ENCODE data around the gene SLC46A1.

SLC46A1 gene

DNA sequence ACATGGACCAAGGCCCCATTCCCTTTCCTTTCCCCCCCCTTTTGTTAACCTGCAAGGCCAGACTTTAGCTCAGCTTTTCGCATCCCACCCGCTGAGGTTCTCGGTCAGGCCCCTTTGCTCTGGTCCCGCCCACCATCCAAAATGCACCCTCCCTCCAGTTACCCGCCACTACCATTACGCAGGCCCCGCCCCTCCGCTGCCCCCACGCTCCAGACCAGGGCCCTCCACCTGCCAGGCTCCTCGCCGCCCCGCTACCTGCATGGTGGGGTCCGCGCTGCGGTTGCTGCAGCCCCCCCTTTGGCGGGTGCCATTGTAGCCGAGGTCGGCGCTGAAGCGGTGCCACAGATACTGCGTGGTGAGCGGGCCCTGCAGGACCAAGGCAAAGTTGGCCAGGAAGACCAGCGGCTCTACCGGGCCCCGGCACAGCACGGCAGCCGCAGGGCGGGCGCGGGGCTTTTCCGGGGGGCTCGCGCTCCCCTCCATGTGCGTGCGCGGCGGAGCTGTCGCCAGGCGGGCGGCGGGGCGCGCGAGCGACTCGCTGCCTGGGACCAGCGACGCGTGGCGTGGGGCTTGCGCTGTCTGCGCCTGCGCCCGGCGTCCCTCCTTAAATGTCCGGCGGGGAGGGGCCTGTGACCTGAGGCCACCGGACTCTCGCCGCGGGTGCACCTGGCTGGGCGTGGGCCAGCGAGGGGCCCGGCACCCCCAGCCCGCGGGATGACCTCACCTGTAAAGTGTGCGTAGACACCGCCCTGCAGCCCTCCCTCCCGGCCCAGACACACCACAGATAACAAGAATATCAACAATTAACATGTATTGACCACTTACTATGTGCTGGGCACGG lies at the start of gene SLC46A1:
SLC46A1 (minus strand) TSS at position 581 of the 841 bp plus-strand sequence; CDS start at position 483, 98 bp downstream.
- H3K9me3 ChIP-seq (ENCODE audit: insufficient read depth, low read length), result no peaks in the 10 kb centered on the region
- TF ChIP-seq, protein P1, sequence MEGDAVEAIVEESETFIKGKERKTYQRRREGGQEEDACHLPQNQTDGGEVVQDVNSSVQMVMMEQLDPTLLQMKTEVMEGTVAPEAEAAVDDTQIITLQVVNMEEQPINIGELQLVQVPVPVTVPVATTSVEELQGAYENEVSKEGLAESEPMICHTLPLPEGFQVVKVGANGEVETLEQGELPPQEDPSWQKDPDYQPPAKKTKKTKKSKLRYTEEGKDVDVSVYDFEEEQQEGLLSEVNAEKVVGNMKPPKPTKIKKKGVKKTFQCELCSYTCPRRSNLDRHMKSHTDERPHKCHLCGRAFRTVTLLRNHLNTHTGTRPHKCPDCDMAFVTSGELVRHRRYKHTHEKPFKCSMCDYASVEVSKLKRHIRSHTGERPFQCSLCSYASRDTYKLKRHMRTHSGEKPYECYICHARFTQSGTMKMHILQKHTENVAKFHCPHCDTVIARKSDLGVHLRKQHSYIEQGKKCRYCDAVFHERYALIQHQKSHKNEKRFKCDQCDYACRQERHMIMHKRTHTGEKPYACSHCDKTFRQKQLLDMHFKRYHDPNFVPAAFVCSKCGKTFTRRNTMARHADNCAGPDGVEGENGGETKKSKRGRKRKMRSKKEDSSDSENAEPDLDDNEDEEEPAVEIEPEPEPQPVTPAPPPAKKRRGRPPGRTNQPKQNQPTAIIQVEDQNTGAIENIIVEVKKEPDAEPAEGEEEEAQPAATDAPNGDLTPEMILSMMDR (IDR thresholded peaks at IDR 0.05; ENCODE audit: low read depth, low read length), result no peak
- no peak for TF ChIP-seq EZH2phosphoT487 (IDR thresholded peaks at IDR 0.05; ENCODE audit: low read depth)
- H3K9ac ChIP-seq (ENCODE audit: low read length), result peak within 1 kb of the TSS; percentile 89
- peak within 1 kb of the TSS; percentile 61 for H3K4me2 ChIP-seq (ENCODE audit: low read length)
- peak within 1 kb of the TSS; percentile 97 for H2AFZ ChIP-seq (ENCODE audit: low read depth, low read length)
- no peaks in the 10 kb centered on the region for H3K36me3 ChIP-seq (replicated peaks; ENCODE audit: low read depth, low read length)
- peaks cover 16% of the 10 kb centered on the region for H3K4me1 ChIP-seq (ENCODE audit: low read length)
- H3K27ac ChIP-seq (ENCODE audit: low read length), result peak within 1 kb of the TSS; percentile 46
- H4K20me1 ChIP-seq (ENCODE audit: insufficient read depth, low read length), result no peaks in the 10 kb centered on the region
- no peaks in the 10 kb centered on the region for H3K79me2 ChIP-seq (ENCODE audit: low read length)
- H3K27me3 ChIP-seq (ENCODE audit: low read depth, low read length), result no peaks in the 10 kb centered on the region
- peak within 1 kb of the TSS; percentile 98 for H3K4me3 ChIP-seq (ENCODE audit: low read length)

DNA sequence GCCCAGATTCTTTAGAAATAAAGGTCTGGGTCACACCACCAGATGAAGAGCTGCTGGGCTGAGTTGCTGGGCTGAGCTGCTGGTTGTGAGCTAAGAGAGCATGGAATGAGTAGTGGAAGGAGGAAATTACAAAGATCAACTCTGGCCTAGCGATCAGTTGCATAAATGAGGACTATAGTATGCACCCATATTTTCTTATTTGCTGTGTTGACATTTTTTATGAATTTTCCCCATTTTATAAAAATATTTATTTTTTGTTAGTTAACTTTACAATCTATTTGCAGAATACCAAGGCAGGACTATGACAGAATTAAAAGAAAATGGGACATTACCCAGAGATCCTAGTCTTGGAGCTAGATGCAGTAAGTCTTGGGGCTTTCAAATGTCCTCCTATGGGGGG lies 43.8 kb upstream of the SLC46A1 start:
- Histone ChIP-seq H4K20me1 (ENCODE audit: insufficient read depth, low read length) (no peaks in the 10 kb centered on the region), H3K36me3 (replicated peaks; ENCODE audit: low read depth, low read length) (no peaks in the 10 kb centered on the region), H3K4me3 (ENCODE audit: low read length) (no peak overlapping the region), H3K27ac (ENCODE audit: low read length) (no peak overlapping the region), H3K27me3 (ENCODE audit: low read depth, low read length) (peaks cover 8% of the 10 kb centered on the region; the same call in 1 of the 2 replicates), H2AFZ (ENCODE audit: low read depth, low read length) (no peak overlapping the region), H3K9ac (ENCODE audit: low read length) (no peak overlapping the region), H3K4me2 (ENCODE audit: low read length) (no peak overlapping the region), H3K79me2 (ENCODE audit: low read length) (no peaks in the 10 kb centered on the region), H3K9me3 (ENCODE audit: insufficient read depth, low read length) (0 out of 2 replicates have a peak, but pooled peaks cover 4% of the 10 kb centered on the region), H3K4me1 (ENCODE audit: low read length) (no peaks in the 10 kb centered on the region)
- no peak for TF ChIP-seq EZH2phosphoT487 (IDR thresholded peaks at IDR 0.05; ENCODE audit: low read depth)
- TF ChIP-seq, protein P1 (IDR thresholded peaks at IDR 0.05; ENCODE audit: low read depth, low read length), result no peak

DNA sequence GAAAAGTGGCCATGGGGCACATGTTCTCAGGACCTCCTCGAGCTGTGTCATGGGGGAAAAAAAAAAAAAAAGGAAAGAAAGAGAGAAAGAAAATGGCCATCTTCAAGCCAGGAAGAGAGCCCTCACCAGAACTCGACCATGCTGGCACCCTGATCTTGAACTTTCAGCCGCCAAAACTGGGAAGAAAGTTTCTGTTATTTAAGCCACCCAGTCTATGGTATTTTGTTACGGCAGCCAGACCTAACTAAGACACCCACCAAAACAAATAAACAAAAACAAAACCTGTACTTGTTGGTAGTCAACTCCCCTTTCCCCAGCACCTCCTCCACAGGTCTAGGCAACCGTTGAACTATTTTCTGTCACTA lies 41.4 kb upstream of the SLC46A1 start:
- no peak for TF ChIP-seq EZH2phosphoT487 (IDR thresholded peaks at IDR 0.05; ENCODE audit: low read depth)
- TF ChIP-seq, protein P1 (IDR thresholded peaks at IDR 0.05; ENCODE audit: low read depth, low read length), result no peak
- no peaks in the 10 kb centered on the region for H3K79me2 ChIP-seq (ENCODE audit: low read length)
- no peak overlapping the region for H3K4me2 ChIP-seq (ENCODE audit: low read length)
- no peak overlapping the region for H3K9ac ChIP-seq (ENCODE audit: low read length)
- 0 out of 2 replicates have a peak, but pooled peaks cover 4% of the 10 kb centered on the region for H3K9me3 ChIP-seq (ENCODE audit: insufficient read depth, low read length)
- no peak overlapping the region for H3K4me3 ChIP-seq (ENCODE audit: low read length)
- H3K4me1 ChIP-seq (ENCODE audit: low read length), result no peaks in the 10 kb centered on the region
- H4K20me1 ChIP-seq (ENCODE audit: insufficient read depth, low read length), result no peaks in the 10 kb centered on the region
- no peak overlapping the region for H3K27ac ChIP-seq (ENCODE audit: low read length)
- H2AFZ ChIP-seq (ENCODE audit: low read depth, low read length), result no peak overlapping the region
- H3K27me3 ChIP-seq (ENCODE audit: low read depth, low read length), result peaks cover 11% of the 10 kb centered on the region; the same call in 1 of the 2 replicates
- no peaks in the 10 kb centered on the region for H3K36me3 ChIP-seq (replicated peaks; ENCODE audit: low read depth, low read length)

DNA sequence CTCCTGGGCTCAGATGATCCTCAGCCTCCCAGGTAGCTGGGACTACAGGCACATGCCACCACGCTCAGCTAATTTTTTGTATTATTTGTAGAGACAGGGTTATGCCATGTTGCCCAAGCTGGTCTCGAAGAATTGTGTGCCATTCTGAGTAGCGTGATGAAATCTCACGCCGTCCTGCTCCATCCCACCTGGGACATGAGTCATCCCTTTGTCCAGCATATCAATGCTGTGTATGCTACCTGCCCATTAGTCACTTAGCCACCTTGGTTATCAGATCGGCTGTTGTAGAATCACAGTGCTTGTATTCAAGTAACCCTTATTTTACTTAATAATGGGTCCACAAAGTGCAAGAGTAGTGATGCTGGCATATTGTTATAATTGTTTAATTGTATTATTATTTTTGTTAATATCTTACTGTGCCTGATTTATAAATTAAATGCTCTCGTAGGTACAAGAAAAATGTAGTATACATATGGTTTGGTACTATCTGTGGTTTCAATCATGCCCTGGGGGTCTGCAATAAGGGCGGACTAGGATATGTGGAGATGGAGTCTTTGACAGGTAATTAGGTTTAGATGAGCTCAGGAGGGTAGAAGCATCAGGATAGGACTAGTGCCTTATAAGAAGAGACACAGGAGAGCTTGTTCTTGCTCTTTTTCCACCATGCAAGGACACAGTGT lies 40.8 kb upstream of the SLC46A1 start:
- Histone ChIP-seq H3K4me2 (ENCODE audit: low read length) (no peak overlapping the region), H3K36me3 (replicated peaks; ENCODE audit: low read depth, low read length) (no peaks in the 10 kb centered on the region)

More for the DNA sequence above, 40.8 kb upstream of the SLC46A1 start:
- peaks cover 11% of the 10 kb centered on the region; the same call in 1 of the 2 replicates for H3K27me3 ChIP-seq (ENCODE audit: low read depth, low read length)
- H3K9ac ChIP-seq (ENCODE audit: low read length), result no peak overlapping the region
- no peaks in the 10 kb centered on the region for H4K20me1 ChIP-seq (ENCODE audit: insufficient read depth, low read length)
- H3K79me2 ChIP-seq (ENCODE audit: low read length), result no peaks in the 10 kb centered on the region
- H2AFZ ChIP-seq (ENCODE audit: low read depth, low read length), result no peak overlapping the region
- H3K4me3 ChIP-seq (ENCODE audit: low read length), result no peak overlapping the region
- no peaks in the 10 kb centered on the region for H3K4me1 ChIP-seq (ENCODE audit: low read length)
- 0 out of 2 replicates have a peak, but pooled peaks cover 4% of the 10 kb centered on the region for H3K9me3 ChIP-seq (ENCODE audit: insufficient read depth, low read length)
- no peak for TF ChIP-seq EZH2phosphoT487 (IDR thresholded peaks at IDR 0.05; ENCODE audit: low read depth)
- TF ChIP-seq, protein P1 (IDR thresholded peaks at IDR 0.05; ENCODE audit: low read depth, low read length), result no peak
- H3K27ac ChIP-seq (ENCODE audit: low read length), result no peak overlapping the region
